ENCODE measurements around the gene ATP9A.

ATP9A gene

DNA sequence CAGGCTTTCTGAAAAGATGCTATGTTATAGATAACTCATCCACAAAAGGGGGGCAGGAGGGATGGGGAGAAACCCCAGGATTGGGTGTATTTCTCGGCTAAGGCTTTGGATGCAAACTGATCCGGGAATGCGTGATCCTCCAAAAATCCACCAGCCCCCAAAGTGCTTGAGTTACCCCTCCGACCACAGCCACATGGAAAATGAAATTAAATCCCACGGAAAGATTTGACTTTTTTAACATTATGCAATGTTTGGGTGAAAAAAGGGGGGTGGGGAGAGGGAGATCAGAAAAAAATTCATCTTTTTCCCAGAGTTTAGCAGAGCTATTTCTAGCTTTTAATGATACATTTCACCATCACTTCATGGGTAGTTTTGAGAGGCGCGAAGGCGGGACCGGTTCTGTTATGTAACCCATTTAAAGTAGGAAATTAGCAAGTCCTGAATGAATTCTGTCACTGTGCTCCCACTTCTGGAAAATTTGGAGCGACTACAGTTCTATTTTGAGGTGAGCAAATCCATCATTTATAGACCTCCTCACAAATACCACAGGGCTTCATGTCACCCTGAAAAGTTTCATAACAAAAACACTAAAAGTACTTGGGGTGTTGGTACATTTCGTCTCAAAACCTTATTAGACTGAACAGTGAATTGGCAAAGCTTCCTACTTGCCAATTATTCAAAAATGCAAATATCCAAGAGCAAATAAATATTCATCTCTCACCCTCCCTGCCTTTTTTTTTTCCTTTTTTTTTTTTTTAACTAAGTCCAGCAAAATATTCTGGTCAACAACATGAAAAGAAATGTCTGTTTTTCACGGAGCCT lies 173.7 kb downstream of the ATP9A start:
- no peak for DNase-seq

DNA sequence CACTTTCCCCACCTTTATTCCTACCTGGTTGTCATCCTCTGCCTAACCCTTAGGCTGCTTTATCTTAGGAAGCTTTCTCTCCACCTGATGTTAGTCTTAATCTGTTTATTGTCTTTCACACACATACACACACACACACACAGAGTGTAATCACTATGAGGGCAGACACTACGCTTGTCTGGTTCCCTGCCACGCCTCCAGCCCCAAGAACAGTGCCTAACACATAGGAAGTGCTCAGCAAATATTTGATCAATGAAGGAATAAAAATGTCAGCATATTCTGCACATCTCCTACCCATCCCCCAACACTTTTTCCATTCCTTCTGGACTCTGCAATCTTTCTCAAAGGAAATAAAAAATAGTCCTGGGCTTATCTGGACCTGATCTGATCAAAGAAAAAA lies 174.6 kb downstream of the ATP9A start:
- no peak for DNase-seq

DNA sequence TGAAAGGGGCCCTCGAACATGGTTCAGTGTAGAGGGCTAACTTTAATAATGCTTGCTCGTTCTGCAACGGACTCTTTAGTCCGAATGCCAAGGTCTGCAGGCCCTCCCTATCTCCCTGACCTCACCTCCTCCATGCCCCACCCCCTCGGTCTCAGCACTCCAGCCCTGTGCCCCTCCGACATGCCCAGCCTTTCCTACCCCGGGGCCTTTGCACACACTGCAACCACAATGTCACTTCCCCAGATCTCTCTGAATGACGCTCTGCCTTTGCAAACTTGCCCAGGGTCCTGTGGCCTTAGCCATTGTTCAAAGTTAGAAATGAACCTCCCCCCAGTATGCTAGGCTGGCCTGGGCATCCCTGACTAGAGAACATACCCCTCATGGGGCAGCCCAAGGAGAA lies 175.6 kb downstream of the ATP9A start:
- DNase-seq, result no peak

DNA sequence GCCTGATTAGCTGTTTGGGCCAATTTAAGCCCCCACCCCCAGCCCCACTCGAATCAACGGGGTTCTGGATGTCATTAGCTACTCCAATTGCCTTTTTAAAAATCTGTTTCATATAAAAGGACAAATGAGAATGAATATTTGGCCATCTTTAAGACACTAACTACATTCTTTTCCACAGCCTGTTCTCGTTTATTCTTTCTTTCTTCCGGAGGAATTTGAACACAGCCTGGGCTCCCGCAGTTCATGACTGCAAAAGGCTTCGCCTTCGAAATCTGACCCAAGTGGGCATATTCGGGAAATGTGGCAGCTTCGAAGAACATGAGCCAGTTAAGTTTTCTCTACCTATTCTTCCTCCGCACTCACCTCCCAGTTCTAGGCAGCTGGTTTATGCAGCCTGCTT lies 176.3 kb downstream of the ATP9A start:
- no peak for DNase-seq

DNA sequence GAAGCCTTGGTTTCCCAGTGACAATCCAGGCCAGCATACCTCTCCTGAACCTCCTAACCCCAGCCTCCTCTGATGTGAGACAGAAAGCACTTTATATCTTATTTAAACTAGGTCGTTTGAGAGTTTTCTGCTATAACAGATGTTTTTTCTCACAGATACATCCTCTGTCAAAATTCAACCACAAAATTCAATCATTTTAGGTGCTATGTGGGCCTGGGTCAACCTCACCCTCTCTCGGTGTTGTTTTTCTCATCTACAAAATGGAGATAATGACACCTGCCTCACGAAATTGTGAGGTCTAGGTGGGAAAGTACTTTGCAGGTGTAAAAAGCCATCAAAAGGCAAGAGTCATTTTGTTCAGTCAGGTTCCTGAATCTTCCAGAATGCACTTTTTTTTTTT lies 179.4 kb downstream of the ATP9A start:
- DNase-seq, result no peak

DNA sequence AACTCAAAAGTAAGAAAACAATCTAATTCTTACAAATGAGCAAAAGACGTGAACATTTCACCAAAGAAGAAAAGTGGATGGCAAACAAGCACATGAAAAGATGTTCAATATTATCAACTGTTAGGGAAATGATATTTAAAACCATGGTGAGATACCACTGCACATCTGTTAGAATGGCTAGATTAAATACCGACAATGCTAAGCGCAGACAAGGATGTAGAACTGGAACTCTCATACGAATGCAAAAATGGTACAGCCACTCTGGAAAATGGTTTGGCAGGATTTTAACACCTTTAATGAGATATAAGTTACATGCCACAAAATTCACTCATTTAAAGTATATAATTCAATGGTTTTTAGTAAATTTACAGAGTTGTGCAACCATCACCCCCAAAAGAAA lies 181.0 kb downstream of the ATP9A start:
- DNase-seq, result no peak

DNA sequence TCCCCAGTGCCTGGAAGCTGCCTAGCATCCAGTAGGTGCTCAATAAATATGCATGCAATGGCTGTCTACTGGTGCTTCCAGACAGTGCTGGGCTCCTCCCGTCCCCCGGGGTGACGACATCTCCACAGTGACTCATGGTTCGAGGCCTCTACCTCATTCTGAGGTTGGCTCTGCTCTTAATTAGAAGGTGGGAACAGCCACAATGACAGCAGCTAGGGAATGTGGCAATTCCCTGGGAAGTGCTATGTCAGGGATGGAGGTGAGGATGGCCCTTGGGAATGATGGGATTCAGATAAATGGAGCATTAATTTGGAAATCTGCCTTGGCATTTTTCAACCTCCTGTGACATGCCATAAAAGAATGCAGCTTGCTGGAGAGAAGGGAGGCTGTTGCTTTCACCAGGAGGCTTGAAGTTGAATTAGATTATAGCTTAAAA lies 182.2 kb downstream of the ATP9A start:
- DNase-seq, result no peak

DNA sequence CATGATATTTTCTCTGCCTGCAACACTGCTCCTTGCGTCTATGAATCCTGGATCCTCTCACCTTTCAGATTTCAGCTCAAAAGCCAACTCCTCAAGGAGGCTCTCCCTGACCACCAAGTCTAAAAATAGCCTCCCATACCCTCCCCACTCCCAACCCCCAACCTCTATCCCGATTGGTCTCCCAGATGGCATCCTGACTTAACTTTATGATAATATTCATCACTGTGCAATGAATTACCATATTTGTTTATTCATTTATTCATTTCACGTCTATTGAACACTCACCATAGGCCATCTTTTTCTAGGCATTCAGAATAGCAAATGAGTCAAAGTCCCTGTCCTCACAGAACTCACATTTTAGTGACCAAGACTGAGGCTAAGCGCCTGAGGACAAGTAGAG lies 183.0 kb downstream of the ATP9A start:
- DNase-seq, result no peak

DNA sequence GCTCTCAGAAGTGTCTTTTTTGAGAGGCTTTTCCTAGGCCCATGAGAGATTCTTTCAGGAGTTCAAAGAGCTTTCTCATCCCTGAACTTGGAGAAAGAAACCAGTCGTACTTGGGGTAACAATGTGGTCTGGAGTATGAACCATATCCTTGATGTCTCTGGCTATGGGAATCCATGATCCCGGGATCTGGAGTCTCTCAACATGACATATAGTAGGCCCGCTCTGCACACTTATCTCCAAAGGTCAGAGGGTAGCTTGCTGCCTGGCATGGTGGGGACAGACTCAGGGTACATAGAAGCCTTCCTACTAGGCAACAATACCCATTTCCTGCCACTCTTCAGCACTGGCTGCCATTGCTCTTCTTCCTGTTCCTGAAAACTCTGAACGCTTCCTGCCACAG lies 183.5 kb downstream of the ATP9A start:
- no peak for DNase-seq

DNA sequence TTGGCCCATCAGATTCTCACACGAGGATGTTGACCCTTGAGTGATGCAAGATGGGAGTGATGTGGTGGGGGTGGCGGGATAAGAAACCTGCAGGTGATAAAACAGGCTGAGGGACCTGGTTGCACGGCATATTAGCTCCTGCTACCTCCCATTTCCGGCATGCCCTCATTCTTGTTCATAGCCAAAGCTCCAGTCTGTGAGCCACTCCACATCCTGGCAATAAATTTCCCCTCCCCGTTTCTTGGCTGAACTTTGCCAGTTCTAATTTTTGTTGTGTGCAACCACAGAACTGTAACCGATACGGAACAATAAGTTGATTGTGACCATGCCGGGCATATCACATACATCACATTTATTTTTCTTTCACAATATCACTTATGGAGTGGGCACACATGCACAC lies 184.1 kb downstream of the ATP9A start:
- no peak for DNase-seq

DNA sequence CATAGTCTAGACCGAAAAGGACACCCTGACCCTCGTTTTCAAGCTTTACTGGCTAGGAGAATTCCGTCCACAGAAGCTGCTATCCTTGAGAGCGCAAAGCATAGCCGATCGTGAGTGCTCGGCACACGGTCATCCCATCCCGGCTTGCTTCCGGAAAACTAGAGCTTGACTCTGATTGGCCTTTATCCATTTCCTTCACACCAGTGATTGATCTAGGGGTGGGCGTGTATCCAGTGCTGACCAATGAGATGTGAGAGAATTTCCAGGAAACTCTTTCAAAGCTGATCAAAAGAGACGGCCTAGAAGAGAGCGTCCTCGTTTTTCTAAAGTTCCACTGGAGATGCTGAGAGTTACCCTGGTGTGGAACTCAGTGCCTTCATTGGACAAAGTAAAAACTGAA lies 184.7 kb downstream of the ATP9A start:
- DNase-seq, result no peak

DNA sequence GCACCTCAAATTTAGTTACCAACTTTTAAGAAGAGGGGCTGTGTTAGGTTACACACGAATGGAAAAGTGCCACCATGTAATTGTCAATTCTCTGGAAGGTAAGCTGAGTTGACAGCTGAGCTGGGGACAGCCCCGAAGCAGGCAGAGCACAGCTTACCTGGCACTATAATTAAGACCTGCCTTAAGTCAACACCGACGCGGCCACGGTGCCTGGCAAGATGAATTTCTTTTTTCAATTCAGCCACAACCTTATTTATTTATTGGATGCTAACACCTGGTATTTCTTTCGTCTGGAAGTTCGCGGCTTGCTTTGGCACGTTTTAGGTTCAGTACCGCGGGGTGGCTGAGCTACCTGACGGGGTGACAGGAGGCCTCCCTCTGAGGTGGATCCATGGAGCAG lies 185.1 kb downstream of the ATP9A start:
- no peak for DNase-seq

DNA sequence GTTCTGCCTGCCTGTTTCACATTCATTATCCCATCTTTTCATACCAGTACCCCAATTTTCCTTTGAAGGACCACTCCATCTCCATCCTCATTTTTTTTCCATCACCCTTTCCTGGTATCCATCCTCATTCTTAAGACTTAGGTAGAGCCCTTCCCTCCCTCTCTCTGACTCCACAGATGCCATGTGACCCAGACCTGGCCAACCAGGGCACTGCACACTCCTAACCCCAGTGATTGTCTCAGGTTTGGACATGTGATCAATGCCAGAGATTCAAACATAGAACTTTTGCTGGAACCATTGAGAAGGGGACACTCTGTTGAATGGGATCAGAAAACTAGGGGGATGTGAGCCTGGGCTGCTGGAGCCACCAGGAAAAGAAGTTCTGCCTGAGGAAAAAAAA lies 186.6 kb downstream of the ATP9A start:
- no peak for DNase-seq

DNA sequence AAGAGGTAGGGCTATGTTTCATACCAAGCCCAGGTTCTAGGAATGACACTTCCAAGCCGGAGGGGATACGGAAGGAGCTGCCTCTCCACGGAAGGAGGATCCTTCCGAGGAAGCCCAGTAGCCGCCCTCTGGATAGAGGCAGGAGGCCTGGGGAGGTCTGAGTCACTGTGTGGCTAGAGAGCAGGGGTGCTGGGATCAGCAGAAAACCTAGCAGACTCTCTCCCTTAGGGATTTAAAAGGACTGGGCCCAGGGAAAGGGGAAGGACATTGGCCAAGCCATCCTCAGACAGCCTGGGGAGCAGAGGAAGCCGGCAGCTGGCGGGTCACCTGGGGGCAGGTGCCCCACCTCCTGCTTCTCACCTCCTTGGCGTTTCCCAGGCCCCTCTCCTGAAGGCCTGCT lies 189.1 kb downstream of the ATP9A start:
- no peak for DNase-seq

DNA sequence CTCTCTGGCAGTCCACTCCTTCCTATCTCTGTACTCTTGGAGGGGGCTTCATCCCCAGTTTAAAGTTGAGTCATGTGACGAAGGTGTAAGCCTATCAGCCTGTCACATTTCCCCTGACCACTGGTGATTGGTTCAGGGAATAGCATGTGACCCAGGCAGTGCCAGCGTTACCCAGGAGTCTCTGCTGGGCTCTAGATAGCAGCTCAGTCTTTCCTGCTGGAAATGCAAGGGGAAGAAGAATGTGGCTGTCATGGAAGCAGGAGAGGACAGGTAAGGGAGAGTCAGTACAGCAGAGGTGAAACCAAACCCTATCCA lies 190.1 kb downstream of the ATP9A start:
- no peak for DNase-seq

DNA sequence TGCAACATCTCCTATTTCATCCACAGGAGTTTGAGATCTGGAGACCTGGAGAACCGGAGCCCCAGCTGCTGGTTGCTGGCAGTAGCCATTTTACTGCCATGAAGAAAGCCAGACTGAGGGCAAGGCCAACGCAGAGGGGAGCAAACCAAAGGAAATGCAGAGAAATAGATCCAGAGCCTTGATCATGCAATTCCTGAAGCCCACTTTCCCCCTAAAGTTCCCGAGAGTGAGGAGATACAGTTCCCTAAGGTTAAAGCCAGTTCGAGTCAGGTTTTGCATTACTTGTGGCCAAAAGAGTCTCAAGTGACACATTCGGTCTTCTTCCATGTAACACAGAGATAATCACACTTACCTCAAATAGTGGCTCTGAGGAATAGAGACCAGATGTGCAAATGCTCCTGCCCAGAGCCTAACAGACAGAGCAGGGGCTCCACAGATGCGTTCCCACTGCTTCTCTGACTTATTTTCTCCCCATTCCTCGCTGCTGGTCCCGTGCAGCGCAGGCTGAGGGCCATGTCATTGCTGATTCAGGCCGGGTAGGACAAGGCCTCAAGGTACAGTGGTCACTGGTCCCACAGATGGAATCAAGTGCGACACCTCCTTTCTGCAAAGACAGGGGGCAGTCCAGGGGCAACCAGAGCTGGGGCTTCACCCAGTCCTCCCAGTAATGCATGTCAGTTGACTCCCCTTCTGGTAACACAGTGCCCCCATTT lies 190.6 kb downstream of the ATP9A start:
- DNase-seq, result no peak

DNA sequence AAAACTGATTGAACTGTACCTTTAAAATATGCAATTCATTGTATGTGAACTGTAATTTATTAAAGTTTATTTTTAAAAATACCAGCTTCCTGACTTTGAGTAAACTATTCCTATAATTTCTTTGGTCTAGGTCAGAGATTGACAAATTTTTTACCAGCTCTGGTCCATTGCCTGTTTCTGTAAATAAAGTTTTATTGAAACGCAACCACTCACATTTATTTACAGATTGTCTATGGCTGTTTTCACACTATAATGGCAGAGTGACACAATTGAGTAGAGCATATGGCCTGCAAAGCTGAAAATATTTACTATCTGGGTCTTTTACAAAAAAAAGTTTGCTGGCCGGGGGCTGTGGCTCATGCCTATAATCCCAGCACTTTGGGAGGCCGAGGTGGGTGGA lies 192.7 kb downstream of the ATP9A start:
- no peak for DNase-seq

DNA sequence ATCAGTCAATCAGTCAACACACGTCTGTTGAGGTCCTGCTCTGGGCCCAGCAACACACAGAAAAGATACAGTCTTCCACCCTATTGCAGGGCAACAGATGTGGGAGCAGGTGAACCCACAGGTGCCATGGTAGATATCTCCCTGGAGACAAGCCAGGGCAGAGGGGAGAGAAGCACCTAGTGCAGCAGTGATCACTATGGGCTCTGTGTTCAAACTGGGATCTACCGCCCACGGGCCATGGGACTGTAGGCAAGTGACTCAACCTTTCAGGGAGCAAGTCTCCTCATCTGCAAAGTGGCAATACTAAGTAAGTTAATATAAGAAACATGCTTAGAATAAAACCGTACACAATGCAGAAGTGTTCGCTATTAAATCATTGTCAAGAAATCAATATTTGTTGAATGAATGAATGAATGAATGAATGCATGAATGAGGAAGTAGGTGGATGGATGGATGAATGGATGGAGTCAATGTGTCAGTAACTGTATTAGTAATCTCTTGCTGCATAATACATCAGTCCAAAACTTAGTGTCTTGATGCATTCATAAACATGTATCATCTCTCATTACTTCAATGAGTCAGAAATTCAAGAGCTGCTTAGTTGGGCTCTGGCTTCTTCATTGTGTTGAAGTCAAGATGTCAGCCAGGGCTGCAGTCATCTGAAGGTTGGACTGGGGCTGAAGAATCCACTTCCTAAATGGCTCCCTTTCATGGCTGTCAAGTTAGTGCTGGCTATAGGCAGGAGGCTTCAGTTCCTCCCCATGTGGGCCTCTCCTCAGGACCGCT lies 193.7 kb downstream of the ATP9A start:
- DNase-seq, result no peak

DNA sequence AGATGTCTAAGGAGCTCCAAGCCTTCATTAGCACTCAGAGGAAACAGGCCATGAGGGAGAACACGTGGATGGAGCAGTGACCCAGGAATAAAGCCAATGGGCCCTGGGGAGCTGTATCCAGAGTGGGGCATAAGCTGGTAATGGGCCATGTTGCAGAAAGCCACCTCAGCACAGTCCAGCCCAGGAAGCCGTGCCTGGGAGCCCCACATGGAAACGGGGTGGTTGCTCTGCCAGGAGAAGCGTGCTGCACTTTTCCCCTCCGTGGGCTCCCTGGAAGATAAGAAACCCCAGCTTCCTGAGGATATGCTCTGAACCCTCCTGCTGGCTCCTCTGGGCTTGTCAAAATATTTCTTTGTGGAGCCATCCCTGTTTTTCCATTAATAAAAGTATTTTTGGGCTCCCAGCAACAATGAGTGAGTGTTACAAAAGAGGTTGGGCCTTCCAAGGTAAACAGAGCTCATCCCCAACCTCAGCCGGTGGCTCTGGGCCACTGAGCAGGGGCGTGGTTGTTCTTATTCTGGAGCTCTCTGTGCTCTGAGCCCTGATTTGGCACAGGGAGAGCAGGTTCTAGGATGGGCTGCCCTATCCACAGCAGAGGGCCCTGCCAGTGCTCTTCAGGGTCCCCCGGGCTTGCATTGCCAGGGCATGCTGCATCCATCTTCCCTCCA lies 194.5 kb downstream of the ATP9A start:
- no peak for DNase-seq

DNA sequence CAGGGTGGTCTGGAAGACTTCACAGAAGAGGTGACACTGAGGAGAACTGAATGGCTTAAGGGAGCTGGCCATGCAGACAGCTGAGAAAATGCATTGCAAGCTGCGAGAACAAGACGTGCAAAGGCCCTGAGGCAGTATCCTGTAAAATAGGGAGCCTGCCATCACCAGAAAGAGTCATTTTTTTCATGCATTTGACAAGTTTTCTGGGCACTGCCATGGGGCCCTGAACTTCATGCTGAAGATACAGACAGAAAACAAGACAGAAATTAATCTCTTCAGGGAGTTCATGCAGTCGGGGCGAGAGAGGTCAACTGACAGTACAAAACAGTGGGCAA lies 196.8 kb downstream of the ATP9A start:
- DNase-seq, result no peak

DNA sequence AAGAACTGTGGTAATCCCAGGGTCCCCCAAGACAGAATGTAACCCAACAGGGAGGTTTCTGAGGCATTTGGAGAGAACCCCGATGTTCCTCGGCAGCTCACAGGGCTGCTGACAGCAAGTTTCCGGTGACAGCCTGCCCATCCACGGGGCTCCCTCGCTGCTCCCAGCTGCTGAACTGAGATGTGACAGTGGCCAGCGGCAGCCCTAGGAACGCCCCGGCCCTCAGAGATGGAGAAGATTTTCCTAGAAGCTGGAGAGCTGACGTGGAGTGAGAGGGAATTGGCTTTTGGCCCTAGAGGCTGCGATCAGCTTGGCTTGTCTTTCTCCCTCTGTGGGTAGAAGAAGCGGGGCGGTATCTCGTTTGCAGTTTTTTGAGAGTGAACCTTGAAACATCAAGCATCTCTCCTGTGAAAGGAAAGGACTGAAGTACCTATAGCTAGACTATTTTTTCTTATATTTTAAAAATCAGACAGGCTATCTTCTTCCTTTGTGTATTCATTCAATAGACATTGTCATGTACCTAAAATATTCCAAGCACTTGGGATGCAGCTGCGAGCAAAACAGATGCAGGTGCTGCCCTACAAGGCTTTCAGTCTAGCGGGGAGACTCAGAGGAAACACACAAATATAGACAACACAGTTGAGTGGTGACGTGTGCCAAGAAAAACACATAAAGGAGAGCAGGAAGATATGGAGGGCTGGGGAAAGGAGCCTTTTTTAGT lies 197.3 kb downstream of the ATP9A start:
- DNase-seq, result no peak

DNA sequence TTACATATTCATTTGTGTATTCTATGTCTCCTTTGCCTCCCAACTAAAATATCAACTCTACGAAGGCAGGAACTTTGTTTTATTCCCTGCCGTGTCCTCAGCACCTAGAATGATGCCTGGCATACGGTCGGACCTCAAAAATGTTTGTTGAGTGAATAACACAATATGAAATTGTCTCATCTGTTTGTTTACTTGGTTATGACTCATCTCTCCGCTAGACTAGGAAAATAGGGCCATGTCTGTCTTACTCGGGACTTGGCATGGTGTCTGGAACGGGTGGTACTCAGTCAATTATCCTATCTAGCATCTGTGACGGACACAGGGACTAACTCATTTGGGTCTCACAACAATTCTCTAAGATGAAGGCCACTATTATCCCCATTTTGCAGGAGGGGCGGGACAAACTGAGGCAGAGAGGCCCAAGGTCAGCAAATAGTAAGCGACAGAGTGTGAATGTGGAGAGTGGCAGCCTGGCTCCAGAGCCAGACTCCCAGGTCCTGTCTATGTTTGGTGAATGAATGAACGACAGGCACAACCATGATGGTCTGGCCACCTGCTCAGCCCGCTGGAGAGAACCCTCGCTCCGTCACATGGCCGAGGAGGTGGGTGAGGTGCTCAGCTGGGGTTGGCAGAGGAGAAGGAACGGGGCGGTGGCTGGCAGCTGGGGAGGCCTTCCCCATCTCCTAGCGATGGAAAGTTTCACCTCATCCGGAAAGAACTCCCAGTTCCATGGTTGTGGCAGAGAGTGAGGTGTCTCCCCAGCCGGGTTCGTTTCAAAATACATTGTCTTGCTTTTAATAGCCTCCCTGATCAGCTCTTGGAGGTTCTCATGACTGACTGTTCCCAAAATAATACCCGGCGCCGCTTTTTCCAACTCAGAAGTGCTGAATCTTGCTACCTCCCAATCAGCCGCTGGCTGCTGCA lies 198.1 kb downstream of the ATP9A start:
- DNase-seq, result no peak

Data from inflammatory macrophage treated with lipopolysaccharide for 4 hours (primary cell).